HL-60/S4 treated with phorbol 12-myristate 13-acetate at 8.2 ng/mL for 4 days and 3 days (cell line): ENCODE results near the gene ELMO1.

ENCODE experiments used
- in situ Hi-C: fragments of 300-500 bp; cut with MboI; formaldehyde crosslinking; loops from 2 replicates; pipeline ENCODE4 v1.15.0; 2022; ENCODE audit warnings: low sequenced_read_pairs

The ELMO1 gene

DNA sequence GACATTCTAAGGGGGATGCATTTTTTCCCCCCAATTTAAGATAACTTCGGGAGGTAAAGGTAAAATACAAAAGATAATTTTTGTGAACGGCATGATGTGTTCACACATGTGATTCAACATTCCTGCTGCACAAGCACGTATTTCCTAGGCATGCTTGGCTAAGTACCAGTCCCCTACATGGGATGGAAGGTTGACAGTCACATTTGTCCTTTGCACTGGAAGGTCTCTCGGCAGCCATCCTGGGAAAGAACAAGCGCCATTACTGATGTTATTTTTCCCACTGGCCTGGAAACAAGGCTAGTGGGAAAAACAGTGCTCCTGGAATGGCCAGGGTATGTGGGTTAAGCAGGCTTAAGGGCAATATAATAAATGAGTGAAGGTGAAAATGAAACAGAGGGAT lies 448.2 kb downstream of the ELMO1 start:
- in situ Hi-C loops = no loop called here

DNA sequence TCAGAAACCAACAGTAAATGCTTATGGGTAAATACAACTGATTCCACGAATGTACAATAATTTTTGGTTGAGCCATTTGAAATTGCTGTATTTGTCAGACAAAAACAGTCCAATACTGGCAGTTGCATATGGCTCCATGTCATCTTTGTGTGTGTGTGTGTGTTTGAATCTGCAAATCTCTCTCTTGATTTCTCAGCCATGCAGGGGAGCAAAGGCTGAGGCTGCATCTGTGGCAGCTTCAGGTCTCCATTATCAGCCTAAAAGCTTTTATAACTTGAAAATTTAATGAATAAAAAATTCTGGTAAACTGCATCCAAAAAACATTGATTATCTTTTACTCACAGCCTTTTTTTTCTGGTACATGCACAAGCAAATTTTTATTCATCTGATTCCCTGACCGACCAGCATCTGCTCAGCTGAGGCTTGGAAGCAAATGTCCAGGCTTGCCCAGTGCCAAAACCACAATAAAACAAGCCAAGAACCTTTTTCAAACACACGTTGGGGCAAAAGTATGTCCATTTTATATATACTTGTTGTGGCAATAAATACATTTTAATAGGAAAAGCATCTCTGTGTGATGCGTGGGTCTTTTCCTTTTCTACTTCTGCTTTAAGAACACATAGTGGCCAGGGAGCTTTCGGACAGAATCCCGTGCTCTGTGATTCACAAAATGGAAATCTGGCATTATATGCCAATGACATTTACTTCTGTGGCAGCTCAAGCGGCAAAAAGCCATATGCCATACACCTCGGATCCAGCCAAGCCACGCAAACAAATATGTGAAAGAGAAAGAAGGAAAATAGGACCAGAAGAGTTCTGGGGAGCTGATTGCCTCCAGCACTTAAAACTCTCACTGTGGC lies 448.8 kb downstream of the ELMO1 start:
- in situ Hi-C loops = no loop called here

DNA sequence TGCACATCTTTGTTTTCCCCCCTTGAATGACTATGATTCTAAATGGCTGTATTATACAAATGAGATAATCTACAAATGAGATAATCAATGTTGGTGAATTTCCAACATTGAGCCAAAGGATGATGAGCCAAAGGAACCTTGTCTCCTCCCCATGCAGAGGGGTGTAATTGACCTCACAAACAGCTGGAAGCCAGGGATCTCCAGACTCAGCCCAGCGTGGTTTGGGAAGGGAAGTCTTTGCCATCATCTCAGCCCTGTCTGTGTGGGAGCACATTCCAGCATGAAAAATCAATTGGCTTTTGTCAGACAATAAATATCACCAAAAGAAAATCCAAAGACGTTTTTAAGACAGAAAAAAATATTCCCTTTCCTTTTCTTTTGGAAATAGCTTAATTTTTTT lies 452.9 kb downstream of the ELMO1 start:
- in situ Hi-C loops = no loop called here

DNA sequence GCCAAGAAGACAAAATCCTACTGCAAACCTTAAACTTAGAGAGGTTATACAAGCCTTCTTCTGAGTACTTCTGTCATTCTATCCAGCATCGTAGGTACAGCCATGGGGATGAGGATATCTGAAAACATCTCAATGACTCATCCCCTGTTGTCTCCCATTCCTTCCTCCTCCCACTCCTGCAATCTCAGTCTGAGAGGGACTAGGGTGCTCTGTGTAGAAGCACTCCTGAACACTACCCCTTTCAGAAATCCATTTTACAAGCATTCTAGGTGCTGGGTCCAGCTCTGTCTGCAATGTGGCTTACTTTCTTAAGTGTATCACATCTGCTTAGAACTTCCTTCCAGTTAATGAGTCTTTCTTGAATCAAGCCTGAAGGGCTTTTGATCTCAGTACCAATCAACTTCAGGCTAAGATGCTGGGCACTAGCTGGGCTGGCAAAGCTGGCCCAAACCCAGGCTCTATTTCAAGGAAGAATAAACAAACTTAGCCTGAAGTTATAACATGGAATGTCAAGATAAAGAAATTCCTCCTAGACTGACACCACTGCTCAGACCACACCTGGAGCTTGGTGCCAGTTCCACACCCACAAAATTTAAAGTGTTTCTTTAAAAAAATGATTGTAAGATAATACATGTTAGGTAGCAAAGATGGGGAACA lies 454.1 kb downstream of the ELMO1 start:
- in situ Hi-C loops = no loop called here

DNA sequence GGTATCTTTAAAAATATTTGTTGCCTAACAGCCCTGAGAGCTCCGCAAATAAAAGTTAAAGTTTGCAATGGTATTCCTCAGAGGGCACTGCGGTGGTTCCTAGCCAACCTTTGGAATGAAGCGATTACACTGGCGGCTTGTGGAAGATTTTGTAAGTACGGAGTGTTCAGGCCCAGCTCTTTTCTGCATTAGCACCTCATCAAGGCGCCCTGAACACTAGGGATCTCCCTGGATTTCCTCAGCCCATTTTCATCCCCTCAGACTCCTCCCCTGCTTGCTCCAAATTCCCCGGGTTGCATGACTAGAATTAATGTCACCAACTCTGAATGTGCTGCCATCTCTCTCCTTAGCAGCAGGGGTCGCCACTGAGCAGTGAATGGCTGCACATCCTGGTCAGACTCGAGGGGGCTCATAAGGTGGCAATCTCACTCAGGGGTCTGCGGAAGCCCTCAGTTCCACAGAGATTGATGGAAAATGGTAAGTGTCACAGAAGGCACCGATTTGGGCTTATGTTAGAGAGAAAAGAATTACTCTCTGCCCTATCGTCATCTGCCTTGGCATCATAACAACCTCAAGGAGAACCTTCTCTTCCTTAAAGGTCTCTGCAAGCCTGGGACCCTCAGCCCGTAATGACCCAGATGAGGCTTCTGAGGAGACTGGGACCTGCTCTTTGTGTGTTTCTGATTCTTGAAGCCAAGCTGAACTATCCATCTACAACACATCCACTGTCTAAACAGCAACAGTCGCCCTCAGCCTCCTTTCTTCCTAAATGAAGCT lies 461.5 kb downstream of the ELMO1 start:
- in situ Hi-C loops = no loop called here

DNA sequence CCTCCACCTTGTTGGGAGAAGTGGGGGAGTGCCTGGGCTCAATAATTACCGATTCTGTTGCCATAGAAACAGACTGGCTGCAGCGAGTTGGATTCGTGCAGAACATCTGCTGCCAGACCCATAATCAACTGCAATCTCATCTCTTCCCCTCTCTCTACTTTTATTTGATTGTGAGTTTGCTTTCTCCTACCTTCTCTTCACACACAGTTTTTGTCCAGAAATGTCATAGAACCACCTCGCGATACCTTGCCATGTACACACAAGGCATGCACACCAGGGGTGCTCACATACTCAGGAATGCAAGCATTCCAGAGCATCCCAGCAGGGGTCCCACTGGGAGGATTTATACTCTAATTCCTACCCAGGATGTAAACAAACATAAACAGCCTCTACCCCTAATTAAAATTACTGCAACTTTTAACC lies 462.1 kb downstream of the ELMO1 start:
- in situ Hi-C loops = no loop called here

DNA sequence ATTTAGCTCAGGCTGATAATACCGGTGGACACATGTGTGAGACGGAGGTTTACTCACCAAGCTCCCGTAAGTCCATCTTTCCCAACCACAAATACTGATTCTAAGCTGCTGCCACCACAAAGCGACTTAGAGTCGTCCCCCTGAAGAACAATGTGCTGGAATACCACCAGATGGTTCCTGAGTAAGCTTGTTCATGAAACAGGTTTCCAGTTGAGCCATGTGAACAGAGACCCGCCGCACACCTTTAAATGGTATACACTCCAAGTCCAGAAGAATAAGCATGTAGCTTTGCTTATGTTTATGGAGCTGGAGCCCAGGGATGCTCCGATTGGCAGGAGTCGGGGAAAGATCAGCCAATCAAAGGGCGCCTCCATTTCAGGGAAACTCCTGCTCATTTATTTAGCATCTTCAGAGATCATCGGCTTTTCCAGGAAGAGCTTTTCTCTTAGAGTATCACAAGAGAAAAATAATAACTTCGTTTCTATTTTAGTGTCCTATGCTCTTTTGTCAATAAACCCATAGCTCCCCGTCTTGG lies 462.7 kb downstream of the ELMO1 start:
- in situ Hi-C loops = no loop called here

DNA sequence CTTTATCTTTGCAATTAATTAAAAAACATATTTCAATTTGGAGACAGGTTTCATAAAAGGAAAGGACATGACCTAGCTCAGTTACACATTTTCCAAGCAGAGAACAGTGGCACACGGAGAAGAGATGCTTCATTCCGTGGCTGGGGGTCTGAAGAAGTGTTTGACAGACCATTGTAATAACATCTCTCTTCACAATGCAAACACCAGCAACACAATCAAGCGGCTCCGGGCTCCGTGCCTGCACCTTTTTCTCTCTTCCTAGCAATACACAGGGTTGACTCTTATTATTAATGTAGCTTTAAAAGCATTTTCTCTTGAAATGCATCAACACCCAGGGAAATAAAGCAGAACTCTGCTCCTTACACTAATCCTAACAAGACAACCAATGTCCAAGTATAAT lies 463.3 kb downstream of the ELMO1 start:
- in situ Hi-C loops = no loop called here

DNA sequence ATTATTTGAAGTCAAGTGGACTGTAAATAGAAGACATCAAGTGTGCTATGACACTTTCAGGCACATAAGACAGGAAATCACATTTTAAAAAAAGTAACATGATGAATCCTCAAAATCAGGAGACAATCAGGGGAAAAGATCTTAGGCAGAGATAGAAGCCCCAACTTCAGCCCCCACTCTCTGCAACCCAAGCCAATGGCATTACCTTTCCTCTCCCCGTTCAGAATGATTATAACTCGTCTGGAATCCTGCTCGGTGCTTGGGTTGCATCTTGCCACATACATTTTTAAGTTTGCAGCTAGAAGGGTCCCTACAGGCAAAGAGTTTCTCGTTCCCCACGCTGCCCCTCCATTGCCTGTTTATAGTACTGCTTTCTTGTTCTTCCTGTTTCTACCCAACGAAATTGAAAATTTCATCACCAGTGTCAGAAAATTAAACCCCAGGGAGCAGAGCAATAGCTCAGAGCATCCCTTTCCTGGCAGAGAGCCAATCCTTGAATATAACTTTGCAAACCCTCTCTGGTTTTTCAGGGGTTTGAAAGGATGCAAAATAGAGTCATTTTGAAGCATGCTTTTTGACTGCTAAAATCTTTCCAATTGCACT lies 463.9 kb downstream of the ELMO1 start:
- in situ Hi-C loops = no loop called here

DNA sequence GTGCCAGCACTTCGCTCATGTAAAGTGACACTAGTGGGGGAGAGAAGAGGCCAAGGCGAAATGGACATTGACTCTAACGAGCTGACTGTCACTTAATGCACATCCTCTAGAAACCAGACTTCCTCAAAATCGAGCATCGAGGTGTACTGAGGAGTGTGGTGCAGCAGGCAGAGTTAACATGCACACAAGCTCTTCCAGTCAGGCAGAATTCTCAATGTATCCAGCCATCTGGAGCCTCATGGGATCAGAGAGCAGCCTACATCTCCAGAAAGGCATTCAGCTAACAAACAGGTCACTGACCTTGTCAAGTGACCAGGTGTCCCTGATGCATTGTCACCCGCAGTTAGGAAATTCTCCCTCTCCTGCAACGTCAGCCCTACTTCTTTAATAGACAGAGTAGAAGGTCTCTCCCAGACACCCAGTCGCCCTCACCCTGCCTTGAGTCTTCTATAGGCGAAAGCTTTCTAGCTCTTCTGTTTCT lies 464.6 kb downstream of the ELMO1 start:
- in situ Hi-C loops = no loop called here

DNA sequence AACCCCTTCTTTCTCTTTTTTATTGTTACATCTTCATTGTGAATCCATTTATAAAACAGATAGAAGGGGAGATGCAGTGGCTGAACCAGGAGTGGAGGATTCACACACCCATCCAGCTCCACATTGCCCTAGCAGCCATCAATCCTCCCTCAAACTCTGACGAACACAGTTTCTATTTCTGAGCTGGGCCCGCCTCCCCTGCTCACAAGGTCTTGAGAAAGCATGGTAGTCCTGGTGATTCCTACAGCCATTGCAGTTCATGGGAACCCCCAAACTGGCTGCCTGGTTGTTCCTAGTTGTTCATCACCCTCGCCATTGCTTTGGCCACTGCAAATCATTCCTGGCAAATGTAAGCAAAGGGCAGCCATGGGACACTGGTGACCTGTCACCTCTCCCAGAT lies 465.9 kb downstream of the ELMO1 start:
- in situ Hi-C loops = no loop called here

DNA sequence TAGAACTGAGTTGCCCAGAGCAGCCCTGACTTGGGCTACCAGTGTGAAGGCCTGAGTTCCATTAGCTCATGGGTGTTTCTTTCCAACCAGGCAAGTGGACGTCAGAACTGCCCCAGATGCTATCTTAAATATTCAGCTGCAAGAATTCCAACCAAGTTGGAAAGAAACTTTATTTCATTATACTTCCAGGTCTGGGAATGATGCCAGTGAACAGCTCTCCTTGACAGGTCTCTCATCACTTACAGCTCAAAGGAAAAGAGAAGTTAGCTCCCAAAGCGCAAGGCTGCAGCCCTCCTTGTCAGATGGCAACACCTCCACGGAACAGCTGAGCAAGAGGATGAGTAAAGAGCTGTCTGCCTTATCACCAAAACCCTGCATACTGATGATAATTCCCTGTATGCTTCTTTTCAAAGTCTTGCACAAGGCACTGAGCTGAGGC lies 468.8 kb downstream of the ELMO1 start:
- in situ Hi-C loops = no loop called here

DNA sequence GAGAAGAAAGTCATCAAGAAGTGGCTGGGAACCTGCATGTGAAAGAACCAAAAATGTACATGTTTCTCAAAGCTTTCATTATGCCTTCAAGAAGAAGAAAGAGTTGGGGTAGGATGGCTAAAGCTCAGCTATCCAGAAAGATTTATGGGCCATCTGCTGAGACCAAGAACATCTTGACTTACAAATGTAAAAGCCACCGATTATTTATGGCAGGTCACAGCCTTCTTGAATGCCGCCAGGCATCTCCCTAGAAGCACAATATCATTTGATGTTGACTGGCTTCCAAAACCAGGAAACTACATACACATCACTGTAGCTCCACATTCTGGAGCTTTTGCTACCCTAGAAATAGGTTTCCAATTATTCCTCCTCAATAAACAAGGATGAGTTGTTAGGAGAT lies 470.2 kb downstream of the ELMO1 start:
- in situ Hi-C loops = no loop called here

DNA sequence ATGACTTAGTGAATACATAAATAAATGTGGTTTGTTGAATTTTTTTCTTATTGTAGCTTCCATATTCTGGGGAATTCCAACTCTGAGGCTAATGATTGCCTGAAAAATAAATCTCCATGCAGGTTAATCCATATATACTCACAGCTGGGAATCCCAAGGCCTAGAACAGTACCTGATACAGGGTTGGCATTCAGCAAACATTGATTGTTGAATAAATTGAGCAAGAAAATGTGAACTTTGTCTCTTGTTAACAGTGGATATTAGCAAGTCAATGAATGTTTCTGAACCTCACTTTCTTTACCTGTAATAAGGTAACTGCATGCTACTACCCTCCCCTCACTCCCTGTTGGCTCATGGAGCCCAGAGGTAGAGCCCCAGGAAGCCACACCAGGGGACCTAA lies 470.8 kb downstream of the ELMO1 start:
- in situ Hi-C loops = no loop called here

DNA sequence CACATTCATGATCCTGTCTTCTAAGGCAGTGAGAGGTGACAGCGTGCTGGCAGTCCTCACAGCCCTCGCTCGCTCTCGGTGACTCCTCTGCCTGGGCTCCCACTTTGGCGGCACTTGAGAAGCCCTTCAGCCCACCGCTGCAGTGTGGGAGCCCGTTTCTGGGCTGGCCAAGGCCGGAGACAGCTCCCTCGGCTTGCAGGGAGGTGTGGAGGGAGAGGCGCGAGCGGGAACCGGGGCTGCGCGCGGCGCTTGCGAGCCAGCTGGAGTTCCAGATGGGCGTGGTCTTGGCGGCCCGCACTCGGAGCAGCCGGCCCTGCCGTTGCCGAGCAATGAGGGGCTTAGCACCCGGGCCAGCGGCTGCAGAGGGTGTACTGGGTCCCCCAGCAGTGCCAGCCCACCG lies 475.1 kb downstream of the ELMO1 start:
- in situ Hi-C loops = loop anchor here (25.0 kb wide), 1 partner anchor 214 kb away; no protein-coding TSS in a partner anchor

DNA sequence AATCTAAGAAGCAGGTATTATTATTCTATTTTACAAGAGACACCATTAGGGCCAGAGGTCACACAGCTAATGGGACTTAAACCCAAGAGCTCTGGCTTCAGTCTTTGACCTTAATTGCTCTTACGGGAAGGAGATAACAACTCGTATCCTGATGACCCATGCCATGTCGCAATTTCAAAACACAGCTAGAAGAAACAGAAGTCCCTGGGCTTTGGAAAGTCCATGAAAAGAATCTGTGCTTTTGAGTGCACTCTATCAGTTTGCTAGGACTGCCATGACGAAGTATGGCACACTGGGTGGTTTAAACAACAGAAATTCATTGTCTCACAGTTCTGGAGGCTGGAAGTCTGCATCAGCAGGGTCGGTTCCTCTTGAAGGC lies 476.5 kb downstream of the ELMO1 start:
- in situ Hi-C loops = loop anchor here (25.0 kb wide), 1 partner anchor 215 kb away; no protein-coding TSS in a partner anchor

DNA sequence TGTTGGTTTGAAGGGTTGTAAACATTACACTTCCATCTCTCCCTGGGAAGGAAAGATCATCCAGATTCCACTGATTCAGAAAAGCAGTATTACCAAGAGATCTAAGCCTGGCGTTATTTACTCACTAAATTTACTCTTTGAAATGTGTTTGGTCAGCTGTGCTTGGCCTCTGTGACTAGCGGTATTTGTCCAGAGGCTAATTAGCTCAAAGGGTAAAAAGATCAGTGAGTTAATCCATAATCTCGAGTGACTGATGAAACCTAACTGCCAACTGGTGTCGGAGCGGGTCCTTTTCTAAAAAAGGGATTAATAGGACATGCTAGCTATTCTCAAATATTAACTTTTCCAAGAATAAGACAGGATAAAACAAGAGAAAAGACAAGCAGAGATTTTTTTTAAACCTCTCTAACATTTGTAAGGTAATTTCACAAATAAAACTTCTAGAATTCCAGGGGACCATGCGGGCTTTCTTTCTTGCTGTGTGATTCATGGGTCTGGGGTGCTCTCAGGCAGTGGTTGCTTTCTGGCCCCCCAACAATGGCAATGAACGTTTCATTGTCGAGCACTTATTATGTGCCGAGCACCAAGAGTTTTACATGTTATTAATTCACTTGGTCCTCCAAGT lies 477.0 kb downstream of the ELMO1 start:
- in situ Hi-C loops = loop anchor here (25.0 kb wide), 1 partner anchor 216 kb away; no protein-coding TSS in a partner anchor

DNA sequence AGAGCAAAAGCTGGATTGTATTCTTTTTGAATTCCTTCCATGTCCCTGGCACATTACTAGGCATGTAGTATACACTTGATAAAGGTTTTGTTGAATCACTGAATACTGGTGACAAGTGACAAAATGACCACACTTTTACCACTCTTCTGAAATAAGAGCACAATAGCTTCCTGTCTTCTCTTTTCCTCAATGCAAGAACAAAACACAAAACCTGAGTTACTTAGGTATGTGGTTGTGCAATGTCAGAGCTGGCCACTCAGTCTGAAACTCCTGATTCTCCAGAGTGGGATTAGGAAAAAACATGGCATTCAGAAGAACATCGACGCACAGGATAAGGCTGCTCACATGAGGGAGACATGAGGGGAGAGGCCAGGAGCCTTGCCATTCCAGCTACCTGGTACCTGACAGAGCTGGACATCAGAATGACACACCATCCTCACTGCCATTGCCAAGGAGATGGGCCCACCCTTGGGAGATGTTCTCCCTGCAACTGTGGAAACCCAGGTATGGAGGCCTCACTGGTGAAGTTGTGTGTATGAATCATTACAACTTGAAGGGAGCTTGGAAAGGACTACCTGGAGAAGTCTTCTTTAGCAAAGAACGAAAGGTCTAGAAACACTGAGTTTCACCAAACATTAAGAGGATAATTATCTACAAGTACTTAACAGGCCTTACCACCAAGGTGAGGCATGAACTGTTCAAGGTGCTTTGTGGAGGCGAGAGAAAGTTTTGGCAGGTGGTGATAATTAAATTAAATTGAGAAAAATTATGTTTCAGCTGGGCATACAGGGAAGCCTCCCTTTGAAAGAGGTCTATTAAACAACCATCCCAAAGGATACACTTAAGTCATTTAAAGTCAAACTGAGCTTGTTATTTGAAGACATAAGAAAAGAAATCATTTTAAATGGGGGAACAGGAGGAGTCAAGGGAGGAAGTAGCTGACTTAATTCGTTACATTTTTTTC lies 477.8 kb downstream of the ELMO1 start:
- in situ Hi-C loops = loop anchor here (25.0 kb wide), 1 partner anchor 216 kb away; no protein-coding TSS in a partner anchor

DNA sequence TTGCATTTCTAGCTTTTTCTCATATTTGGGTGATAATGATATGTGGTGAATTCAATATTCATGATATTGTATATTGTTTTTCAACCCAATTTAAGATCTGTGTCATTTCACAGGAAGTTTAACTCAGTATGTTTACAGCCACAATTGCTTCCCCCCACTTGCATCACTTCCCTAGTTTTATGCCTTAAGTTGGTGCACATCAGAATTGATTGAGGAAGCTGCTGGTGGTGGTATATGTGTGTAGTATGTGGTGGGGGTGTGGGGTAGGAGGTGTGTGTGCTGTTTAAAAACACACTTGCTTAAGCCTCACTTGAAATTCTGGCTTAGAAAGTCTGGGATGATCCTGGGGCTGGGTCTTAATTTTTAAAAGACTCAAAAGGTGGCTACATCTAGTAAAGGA lies 479.3 kb downstream of the ELMO1 start:
- in situ Hi-C loops = loop anchor here (25.0 kb wide), 1 partner anchor 218 kb away; no protein-coding TSS in a partner anchor
